ENCODE measurements around the gene ZKSCAN5.
"Not testable (repeated sequence)": the region's sequence is repeated elsewhere in the genome, so short reads cannot be mapped to it uniquely, and the experiment has no call there.

The ZKSCAN5 gene

DNA sequence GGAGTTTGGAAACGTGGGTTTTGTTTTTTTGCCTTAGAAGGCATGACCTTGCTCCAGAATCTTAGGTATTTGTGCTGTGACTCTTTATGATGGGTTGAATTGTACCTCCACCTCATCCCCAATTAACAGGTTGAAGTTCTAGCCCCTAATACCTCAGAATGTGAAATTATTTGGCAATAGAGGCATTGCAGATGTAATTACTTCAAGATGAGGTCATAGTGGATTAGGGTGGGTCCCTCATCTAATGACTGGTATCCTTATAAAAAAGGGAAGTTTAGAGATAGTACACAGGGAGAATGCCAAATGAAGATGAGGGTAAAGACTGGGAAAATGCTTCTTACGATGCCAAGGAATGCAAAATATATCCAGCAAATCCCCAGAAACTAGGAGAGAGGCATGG lies 50.5 kb downstream of the ZKSCAN5 start:
- no peak for DNase-seq (ENCODE audit: low read depth)

DNA sequence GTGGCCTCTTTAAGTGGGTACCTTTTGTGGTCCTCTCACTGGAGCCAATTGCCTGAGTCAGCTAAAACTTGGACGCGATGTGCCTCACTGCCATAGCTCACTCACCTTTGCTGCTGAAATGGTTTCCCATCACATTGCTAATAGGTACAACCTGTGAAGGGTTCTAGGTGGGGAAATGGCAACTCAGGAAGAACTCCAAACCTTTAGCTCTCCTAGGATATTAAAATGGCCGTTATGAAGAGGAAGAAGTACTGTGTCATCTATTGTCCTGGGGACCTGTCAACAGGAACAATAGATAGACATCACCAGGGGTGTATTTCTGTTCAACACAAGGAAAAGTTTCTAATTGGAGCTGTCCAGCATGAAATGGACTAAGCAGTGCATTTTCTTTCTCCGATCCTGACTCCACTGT lies 52.7 kb downstream of the ZKSCAN5 start:
- DNase-seq (ENCODE audit: low read depth), result no peak

DNA sequence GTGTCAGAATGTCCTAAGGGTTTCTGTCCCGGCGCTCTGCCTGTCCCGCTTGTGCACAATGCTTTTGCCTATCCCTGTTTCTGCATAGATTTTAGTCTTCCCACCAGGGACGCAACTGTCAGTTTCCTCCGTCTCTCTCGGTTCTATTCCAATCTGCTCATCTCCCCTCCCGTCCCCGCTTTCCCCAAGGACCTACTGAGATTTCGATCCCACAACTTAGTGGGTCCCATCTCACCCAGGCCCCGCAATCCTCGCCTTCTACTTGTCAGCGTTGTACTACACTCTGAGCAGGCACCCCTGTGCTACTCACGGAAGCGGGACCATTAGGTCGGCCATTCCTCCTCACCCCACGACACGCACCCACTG lies 53.5 kb downstream of the ZKSCAN5 start:
- no peak for DNase-seq (ENCODE audit: low read depth)

DNA sequence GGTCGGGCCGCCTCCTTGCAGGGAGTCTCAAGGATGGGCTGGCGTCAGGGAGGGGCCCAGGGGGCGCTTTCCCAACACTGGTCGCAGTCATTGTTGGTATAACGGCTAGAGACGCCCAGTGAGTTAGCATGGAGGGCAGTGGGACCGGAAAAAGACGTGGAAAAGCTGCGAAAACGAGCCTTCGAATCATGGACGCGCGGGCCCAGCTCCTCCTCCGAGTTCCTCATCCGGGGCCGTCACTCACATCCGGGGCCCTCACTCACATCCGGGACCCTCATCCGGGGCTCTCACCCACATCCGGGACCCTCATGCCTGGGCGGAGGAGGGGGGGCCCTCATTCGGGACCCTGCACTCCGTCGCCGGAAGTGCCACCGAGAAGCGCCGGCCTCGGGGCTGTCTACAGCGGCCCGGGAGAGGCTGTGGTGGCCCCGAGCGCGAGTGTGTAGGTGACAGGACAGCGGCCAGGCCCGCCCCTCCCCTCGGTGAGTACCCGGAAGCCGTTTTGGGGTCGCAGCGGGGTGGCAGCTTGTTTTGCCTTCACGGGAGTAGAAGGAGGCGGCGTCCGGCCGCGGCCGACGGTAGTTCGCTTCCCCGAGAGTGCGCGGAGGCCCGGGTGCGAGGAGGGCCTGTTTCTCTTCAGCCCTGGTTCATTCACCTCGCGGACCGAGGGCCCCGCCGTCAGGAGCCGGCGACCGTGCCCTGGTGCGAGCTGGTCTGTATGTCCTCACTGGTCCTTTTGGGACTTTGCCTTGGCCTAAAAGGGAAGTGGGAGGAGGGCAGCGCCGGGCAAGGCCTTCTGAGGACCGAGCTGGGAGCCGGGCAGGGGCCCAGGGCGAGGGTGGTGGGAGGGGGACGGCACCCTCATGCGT lies 54.1 kb downstream of the ZKSCAN5 start, which contains the start of gene ZNF655:
Gene ZNF655 (plus strand): TSS at position 337 of the 869 bp plus-strand sequence. CDS start 1,918 bp downstream, outside the sequence.
- DNase-seq (ENCODE audit: low read depth), result peak; percentile 84

DNA sequence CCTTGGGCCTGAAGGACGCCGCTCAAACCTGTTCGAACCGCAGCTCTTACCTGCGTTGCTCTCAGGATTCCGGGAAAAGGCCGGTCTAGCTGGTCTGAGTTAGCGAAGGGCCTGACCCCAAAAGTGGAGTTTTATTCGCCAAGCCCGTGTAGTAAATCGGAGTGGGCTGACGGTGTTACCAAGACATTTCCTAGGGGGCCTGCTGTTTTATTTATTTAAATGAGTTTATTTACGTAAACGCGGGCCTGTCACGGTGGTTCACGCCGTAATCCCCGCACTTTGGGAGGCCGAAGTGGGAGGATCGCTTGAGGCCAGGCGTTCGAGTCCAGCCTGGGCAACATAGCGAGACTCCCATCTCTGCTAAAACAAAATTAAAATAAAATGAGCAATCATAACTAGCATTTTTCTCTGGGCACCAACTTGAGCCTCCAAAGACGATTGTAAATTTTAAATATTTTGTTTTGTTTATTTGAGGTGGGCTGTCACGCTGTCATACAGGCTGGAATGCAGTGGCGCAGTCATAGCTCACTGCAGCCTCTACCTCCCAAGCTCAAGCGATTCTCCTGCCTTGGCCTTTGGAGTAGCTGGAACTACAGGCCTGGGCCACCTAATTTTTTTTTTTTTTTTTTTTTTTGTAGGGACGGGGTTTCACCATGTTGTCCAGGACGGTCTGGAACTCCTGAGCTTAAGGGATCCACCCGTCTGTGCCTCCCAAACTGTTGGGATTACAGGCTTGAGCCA lies 54.9 kb downstream of the ZKSCAN5 start:
- no peak for DNase-seq (ENCODE audit: low read depth)

DNA sequence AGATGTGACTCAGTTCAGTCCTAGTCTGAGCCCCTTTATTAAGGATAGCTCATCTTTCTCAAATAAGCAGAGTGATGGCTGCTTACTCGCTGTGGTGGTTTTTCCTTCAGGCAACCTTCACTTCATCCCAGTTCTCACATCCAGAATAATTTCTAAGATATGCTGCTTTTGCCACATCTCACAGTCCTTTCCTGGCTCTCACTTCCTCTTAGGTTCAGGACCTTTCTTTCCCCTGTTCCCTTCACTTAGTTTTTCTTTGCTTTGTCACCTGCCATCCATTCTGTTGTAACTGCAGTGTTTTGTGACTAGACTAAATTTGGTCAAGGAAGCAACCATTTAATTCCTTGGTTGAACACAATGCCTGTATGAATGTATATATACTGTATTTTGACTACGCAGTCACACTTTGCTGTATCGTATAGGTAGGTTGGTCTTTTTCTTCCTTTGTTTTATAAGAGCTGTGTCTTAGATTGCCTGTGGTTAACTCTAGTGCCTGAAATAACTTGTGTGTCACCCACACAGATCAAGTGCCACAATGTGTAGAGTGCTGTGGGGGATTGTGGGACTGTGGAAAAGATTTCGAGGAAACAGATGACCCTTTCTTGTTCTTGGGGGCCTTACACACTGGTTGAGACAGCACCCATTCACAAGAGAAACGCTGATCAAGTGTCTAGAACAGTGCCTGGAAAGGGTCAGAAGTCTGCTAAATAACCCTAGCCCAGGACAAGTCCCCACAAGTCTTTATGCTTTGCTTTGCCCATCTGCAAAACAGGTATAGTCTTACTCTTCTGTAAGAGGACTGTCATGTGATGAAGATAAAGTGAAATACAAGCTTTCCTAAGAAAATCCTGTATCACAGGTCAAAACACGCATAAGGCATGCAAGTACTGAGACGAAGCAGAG lies 56.6 kb downstream of the ZKSCAN5 start:
- DNase-seq (ENCODE audit: low read depth), result no peak

DNA sequence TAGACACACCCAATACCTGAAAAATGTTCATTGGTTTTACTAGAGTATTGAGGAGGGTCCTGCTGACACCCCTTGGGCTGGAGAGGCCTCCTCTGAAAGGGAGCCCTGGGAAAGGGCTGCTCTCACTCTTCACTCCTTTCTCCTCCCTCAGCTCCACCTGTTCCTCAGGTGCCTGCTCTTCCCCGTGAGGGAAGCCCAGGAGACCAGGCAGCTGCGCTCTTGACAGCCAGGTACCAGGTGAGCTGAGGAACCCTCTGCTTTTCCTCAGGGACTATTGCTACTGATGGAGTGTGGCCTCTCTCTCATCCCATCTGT lies 57.2 kb downstream of the ZKSCAN5 start:
- DNase-seq (ENCODE audit: low read depth), result no peak

DNA sequence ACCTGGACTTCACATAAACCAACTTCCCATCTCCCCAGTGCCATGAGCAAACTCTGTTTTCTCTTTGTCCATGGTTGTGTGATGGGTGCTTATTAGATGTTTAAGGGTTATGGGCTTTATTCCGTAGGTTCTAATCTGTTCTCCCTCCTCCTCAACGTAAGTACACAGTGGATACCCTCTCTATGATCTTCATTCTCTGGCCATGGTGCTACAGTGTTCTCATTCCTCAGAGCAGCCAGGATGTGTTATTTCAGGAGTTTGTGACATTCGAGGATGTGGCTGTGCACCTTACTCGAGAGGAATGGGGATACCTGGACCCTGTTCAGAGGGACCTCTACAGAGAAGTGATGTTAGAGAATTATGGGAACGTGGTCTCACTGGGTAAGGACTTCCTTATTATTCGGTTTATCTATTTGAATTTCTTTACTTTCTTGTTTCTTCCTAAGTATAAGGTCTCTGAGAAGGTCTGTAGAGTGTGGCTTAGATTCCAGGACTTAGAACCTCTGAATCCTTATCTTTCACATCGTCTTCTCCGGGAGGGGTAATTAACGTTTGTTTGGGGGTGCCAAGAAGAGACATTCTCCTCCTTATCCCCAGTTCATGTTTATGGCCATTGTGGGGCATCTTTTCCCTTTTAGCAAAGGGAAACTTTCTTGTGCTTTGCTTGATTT lies 57.8 kb downstream of the ZKSCAN5 start:
- no peak for DNase-seq (ENCODE audit: low read depth)

DNA sequence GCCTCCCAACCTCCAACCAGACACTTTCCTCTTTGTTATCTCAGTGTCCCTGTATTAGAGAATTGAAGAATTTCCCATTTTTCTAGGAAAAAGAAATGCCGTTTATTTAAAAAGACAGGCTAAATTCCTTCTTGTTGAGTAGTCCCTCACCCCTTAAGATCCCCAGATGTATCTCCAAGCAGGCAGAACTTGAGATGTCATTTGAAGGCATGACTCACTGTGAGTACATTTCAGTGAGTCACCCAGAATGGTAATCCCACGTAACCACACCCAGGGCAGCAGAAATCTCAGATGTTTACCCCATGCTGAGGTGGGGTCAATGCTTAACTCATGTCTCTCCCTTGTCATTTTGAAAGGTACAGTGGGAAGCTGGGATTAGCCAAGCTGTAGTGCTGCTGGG lies 58.4 kb downstream of the ZKSCAN5 start:
- DNase-seq (ENCODE audit: low read depth), result no peak

DNA sequence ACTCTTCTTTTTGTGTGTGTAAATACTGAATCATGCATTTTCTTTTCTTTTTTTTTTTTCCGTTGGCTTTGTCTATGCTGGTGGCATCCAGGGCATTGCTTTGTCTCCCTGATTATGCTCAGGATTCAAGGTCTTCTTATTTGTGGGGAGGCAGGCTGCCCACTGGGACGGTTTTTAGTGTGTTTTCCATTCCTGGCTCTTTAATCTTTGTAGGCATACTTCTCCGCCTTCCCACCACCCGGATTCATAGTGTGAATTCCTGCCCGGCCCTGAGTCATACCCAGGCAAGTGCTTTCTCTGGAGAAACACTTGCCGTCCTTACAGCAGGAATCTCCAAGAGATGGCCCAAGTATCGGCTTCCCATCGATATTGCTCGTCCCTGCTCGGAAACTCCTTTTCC lies 59.2 kb downstream of the ZKSCAN5 start:
- DNase-seq (ENCODE audit: low read depth), result no peak

DNA sequence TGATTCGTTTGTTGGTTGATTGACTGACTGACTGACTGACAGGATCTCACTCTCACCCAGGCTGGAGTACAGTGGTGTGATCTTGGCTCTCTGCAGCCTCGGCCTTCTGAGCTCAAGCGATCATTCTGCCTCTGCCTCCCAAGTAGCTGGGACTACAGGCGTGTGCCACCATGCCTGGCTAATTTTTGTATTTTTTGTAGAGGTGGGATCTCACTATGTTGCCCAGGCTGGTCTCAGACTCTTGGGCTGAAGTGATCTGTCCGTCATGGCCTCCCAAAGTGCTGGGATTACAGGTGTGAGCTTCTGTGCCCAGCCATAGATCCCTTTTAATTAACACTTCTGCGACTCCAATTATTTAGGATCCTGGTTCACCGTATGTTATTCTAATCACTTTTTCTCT lies 64.3 kb downstream of the ZKSCAN5 start:
- DNase-seq (ENCODE audit: low read depth), result not testable (repeated sequence)

DNA sequence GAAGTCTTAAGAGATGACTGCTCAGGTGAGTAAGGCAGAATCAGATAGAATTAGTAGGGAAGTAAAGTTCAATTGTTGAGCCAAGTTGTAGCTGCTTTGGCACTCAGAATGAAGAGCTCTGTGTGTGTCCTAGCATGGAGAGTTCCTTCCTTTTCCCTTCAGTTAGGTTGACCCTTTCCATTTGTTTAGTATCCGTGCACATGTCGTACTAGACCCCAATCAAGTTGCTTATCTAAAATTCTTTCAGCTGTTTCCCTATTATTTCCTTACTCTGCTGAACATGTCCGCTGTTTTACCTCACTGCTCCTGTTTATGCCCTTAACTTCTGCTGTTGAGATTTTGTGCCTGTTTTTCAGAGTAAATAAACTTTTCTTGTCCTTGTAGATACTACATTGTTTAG lies 67.3 kb downstream of the ZKSCAN5 start:
- DNase-seq (ENCODE audit: low read depth), result no peak

DNA sequence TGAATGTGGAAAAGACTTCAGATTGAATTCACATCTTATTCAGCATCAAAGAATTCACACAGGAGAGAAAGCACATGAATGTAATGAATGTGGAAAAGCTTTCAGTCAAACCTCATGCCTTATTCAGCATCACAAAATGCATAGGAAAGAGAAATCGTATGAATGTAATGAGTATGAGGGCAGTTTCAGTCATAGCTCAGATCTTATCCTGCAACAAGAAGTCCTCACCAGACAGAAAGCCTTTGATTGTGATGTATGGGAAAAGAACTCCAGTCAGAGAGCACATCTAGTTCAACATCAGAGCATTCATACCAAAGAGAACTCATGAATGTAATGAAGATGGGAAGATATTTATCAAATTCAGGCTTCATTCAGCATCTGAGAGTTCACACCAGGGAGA lies 68.8 kb downstream of the ZKSCAN5 start:
- no peak for DNase-seq (ENCODE audit: low read depth)

DNA sequence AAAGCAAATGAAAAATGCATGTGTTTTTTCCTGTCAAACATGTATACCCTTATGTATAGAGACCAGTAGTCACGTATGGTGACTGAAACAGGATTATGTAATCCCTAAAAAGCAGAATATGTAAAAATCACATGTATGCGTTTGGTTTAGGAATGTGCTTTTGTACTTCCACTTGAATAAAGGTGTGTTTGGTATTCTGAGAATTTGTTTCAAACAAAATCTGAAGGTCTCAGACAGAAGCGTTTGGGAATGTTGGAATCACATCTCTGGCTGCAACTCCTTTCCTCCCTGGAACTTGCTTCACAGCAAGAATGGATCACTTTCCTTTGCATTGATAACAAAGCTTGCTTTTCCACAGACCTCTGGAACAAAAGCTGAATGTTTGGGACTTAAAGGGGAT lies 71.8 kb downstream of the ZKSCAN5 start:
- DNase-seq (ENCODE audit: low read depth), result no peak

DNA sequence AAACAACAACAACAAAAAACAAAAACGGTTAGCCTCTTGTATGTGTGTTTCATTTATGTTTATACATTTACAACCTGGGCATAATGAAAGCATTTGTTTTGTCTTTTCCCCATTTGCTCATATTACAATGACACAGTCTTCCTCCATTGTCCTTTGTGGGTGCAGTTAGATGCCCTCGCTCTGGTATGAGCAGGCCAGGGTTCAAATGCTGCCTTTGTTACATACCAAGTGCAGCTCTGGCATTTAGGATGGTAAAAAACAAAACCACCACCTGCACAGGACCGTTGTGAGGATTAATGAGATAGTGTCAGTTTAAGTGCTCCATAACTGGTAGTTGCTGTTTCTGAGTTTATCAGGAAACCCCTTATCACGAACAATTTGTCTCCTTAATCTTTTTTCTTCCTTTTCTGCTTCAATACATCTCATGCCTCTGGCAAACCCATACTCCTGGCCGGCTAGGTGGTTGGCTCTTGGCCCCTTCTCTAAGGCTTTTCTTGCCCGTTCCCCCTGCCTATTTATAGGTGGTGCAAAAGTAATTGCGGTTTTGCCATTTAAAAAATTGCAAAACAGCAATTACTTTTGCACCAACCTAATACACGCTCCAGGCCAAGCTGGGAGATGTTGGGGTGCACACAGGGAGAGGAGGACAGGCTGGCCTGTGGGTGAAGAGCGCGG lies 75.0 kb downstream of the ZKSCAN5 start:
- DNase-seq (ENCODE audit: low read depth), result no peak

DNA sequence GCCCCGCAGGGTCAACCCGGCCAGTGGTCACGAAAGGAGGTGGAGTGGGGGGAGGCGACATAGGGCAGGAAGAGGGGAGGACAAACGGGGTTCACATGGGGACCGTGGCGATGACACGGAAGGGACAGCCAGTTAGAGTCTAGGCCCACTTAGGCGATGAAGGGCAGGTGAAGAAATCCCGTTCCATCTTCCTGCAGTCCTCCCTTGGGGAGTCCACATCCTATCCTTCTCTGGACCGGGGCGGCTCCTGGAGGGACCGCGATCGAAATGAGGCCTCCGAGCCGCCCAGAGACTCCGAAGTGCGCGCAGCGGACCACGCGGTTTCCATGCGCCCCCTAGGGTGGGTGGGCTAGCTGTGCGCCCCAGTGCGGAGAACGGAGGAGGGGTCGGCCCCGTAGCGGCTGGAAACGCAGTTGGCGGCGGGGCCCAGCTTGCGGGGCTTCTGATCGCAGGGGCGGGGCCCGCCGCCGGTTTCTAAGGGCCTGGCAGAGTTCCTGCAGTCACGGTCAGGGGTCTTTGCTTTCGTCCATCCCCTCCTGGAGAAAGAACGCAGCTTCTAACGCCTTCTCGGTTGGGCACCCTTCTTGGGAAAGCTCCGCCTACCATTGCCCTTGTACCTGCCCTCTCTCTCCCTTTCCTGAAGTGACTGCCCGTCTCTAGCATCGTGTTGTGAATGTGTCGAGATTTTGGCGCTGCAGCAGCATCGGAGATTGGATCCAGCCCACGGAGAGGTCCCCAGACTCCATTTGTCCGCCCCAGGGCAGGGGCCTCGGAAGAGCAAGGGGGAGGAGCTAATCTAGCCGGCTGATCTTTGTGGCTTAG lies 75.7 kb downstream of the ZKSCAN5 start:
- peak; percentile 29 for DNase-seq (ENCODE audit: low read depth)

DNA sequence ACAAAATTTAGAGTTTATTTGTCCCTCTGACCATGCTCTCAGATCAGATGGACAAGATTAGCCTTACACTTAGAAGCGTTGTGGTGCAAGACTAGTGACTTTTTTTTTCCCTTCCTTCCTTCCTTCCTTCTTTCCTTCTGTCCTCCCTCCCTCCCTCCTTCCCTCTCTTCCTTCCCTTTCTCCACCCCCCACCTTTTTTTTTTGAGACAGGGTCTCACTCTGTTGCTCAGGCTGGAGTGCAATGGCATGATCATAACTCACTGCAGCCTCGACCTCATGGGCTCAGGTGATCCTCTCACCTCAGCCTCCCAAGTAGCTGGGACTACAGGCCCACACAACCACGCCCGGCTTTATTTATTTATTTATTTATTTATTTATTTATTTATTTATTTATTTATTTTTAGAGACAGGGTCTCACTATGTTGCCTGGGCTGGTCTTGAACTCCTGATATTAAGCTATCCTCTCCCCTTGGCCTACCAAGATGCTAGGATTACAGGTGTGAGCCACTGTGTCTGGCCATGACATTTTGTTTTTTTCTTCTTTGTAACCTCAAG lies 76.4 kb downstream of the ZKSCAN5 start:
- not testable (repeated sequence) for DNase-seq (ENCODE audit: low read depth)
